ENCODE results near the gene GADD45A.

GADD45A gene

DNA sequence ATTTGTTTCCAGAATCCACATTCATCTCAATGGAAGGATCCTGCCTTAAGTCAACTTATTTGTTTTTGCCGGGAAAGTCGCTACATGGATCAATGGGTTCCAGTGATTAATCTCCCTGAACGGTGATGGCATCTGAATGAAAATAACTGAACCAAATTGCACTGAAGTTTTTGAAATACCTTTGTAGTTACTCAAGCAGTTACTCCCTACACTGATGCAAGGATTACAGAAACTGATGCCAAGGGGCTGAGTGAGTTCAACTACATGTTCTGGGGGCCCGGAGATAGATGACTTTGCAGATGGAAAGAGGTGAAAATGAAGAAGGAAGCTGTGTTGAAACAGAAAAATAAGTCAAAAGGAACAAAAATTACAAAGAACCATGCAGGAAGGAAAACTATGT is 2.6 kb downstream of the GADD45A start:
- DNase-seq (ENCODE audit: low read depth in 3 of 3, low spot score in 1 of 3): no peak

DNA sequence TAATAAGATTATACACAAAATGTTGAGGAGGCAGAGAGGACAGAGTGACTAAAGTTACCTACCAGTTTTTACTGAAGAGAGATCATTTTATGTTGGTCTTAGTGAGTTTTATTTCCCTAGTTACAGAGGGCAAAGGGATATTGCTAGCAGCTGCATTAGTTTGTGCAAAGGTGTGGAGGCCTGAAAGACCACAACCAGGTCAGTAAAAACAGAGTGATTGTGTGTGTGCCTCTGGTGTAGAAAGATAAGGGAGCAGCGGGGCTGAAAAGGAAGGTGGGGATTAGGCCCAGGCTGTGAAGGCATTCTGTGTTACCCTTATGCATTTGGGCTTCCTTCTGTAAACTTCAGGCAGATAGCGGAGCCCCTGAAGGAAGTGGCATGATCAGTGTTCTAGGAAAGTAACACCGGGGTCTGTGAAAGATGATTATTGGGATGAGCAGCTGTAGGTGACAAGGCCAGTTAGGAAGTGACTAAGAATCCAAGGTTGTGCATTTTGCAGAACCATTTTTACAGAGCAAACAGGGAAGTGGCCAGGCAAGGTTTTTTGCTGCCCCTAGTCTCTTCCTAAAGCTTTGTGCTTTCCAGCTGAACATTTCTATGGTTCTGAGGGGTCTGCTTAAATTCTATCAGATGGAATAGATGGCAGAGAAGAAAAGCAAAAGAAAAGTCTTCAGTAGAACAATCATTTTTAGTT is 3.7 kb downstream of the GADD45A start:
- DNase-seq (ENCODE audit: low read depth in 3 of 3, low spot score in 1 of 3): no peak

DNA sequence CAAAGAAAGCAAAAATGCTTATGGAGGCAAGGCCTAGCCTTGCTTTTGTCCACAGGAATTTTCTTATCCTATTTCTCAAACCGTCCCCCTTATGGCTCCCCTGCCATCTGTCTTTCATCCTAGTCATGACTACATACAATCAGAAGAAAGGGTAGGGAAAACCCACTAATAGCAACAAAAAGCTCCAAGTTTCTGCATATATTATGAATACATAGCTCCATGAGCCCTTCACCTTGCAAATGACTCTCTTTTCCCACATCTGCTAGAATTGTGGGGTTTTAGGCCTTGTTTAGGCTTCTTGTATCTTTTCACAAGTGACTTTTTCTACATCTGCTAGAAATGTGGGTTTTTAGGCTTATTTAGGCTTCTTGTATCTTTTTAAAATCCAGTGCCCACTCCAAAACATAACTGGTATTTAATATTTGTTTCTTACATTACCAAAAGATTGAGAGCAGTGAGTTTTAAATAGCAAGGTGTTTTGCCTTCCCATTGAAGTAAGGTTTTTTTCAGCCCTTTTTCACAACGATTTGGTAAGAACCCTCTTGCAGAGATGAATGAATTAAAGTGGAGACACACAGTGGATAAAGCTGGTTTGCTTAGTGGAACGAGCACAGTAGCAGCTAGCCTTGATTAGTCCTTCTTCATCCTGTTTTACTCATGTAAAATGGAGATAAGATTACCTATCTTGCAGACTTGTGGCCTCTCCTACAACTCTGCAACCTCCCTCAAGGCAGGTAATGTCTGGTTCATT is 4.4 kb downstream of the GADD45A start:
- no peak for DNase-seq (ENCODE audit: low read depth in 3 of 3, low spot score in 1 of 3)

DNA sequence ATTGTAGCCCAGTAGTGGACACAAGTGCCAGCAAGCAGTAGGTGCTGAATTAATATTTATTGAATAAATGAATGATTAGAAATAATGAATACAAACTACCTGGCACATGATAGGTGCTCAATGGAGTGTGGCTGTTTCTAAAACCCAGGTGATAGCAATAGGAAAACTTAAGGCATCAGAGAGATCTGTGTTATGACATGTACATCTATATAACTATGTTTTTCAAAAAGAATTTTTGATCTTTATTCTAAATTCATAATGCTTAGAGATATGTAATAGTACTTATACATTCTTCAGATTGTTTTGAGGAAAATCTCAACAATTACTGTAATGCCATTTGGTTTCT is 5.0 kb downstream of the GADD45A start:
- no peak for DNase-seq (ENCODE audit: low read depth in 3 of 3, low spot score in 1 of 3)

DNA sequence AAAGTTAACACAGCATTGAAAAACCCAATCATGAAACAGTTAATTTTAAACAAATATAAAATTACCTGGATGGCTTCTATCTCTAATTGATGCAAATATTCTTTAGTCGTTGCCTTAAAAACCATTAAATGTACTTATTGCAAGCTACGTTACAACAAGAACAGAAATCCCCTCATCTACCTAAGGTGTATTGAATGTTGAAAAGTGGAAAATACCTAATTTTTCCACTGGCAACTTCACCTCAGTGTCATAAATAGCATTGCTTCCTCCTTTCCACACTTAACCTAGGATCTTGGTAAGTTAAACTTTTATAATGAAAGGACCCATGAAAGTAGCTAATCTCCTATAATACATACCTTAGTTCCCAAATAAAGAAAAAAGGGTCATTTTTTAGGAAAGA is 5.4 kb downstream of the GADD45A start:
- no peak for DNase-seq (ENCODE audit: low read depth in 3 of 3, low spot score in 1 of 3)

DNA sequence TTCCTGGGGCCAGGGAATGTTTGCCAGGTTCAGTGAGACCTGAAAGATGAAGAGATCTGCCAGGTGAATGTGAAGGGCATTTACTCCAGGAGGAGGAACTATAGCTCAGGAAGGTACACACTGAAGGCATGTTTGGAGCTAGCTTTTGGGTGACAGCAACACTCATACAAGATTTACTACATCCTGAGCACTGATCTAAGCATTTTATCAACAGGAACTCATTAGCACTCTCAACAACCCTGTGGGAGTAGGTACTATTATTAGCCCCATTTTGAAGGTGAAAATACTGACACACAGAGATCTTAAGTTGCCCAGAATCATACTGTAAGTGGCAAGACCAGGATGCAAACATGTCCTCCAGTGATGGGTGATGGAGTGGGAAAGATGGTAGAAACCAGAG is 6.7 kb downstream of the GADD45A start:
- no peak for DNase-seq (ENCODE audit: low read depth in 3 of 3, low spot score in 1 of 3)

DNA sequence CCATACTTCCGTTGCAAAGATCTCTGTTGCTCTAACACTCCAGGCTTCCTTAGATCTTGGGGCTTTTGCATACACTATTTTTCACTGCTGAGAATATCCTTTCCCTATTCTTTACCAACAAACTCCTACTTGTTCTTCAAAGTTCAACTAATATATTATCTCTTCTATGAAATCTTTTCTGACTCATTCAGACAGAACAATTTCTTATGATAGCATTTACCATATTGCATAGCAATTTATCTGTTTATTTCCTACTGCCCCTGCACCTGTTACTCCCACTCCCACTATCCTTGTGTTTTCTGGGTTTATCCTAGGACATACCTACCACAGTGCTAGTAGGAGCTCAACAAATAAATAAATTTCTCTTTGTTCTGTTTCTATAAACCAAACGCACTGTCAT is 11.0 kb downstream of the GADD45A start:
- no peak for DNase-seq (ENCODE audit: low read depth in 3 of 3, low spot score in 1 of 3)

DNA sequence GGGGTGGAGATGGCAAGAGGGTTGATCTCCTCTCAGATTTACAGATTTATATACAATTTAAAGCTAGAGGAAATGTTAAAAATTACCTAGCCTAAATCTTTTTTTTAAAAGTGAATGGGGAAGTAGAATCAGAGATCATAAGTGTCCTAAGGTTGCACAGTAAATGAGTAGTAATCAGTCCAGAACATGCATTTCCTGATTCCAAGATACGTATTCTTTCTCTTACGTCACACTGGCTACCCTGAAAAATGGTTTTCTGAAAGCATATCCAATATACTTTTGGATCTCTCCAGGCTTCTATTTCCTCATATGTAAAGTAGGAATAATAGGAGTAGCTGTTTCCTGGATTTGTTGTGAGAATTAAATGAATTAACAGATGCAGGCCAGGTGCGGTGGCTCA is 11.7 kb downstream of the GADD45A start:
- no peak for DNase-seq (ENCODE audit: low read depth in 3 of 3, low spot score in 1 of 3)

DNA sequence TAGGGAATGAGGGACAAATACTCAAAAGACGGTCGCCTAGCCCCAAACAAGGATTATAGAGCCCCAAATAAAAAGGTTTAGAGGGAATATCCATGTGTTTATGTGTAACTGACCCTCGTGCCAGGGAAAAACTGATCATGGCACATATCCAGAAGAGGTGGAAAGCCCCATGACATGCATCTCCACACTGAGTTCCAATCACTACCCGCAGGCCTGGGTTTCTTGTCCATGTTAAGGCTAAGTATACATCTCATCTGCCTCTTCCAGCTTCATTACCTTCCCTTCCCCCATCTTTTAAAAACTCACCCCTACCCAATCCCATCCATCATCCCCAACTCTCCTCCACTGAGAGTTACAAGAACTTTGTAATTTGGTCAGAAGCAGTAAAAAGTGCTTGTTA is 15.2 kb downstream of the GADD45A start:
- no peak for DNase-seq (ENCODE audit: low read depth in 3 of 3, low spot score in 1 of 3)

DNA sequence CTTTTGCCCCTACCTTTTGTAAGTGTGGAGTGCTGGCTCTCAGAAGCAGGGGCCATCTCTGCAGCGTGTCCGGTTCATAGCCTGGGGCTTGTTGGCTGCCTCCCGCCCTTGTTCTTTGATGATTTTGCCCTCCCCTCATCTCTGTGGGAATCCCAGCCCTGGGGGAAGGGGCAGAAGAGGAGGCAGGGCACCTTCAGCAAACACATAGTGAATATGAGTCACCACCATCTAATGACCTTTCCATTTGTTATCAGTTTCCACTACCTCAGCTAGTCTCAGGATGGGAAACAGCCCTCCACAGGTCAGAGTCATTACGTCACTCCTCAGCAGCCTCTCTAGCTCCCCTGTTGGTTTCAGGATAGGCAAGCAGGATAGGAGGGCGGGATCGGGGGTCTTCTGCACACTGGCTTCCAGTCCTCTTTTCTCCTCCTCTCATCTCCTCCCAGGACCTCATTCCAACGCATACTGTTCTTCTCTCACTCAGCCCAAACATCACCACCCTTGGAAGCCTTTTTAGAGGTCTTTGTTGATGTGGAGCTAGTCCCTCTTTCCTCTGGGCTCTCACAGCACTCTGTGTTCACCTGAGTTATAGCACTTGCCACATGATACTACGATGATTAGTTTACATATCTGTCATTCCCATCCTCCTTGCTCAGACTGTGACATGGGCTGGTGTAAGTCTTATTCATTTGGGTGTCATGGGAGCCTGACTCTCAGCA is 15.8 kb downstream of the GADD45A start:
- DNase-seq (ENCODE audit: low read depth in 3 of 3, low spot score in 1 of 3): no peak

DNA sequence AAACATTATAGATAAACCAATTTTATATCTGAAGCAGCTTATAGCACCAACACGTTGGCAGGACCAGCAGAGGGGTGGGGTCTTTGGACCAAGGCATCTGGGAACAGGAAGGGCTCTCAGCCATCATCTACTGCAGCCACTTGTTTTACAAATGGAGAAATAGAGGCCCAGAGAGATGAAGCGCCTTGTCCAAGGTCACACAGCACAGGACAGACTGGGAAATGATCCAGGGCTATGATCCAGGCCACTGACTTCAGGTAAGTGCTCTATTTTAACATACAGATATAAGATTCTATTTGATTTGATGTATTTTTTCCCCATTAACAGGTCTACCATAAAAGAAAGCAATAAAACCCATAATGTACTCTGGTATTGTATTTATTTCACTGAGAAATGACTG is 16.9 kb downstream of the GADD45A start:
- no peak for DNase-seq (ENCODE audit: low read depth in 3 of 3, low spot score in 1 of 3)

DNA sequence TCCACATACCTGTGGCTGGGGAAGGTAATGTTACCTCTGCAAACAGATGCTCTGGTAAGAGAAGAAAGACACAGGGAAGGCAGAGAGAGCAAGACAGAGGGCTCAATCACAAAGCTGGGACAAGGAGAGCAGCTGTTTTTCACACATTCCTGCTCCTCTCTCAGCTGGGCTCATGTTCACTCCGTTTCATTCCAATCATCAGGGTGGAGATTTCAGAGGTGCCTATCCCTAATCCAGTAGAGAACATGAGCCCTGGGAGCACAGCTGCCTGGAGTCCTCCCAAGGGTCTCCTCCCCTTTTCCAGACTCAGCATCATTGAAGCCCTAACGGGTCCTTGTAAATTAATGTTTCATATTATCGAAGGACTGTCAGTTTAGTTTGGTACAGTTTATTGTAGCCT is 19.4 kb downstream of the GADD45A start:
- DNase-seq (ENCODE audit: low read depth in 3 of 3, low spot score in 1 of 3): no peak

DNA sequence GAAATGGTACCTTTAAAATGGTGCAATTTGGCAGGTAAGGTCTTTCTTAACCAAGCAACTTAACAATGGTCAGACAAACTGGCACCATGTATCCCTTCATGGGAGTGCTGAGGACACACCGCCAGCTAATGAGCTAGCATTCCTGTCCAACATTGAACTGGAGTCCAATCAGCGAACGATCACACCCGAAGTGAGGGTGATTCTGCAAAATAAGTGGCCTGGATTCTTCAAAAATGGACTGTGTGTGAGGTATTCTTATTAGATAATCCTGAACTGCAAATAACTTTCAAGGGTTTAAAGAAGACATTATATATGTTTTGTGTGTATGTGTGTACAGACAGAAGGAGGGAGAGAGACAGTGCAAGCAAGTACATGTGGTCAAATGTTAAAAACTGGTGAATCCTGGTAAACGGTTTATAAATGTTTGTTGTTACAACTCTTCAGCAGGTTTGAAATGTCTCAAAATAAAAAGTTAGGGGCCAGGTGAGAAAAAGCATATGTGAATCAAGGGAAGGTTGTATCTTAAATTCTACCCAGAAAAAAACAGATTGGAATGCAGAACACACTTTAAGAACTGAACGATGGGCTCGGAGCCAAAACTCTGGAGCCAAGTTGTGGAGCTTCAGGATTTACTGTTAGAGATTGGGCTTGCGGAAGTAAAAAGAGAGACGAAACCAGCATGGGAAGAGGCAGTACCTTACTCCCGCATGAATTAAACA is 20.9 kb downstream of the GADD45A start:
- no peak for DNase-seq (ENCODE audit: low read depth in 3 of 3, low spot score in 1 of 3)

DNA sequence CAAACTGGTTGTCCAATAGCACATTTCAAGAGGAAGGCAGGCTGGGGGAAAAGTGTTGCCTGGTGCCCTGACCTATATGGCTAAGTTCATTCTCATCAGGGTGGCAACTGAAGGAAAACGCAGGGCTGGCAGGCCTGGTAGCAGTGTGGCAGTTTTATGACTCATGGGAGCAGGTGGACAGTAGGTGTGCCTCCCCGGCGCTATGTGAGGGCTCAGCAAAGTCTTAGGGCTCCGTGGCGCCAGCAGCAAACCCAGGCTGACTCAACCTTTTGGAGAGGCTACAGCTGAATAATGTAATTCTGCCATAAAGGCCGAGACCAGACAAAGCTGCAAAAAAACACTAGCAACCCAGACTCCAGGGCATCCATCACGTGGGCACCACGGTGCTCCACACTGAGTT is 23.6 kb downstream of the GADD45A start:
- no peak for DNase-seq (ENCODE audit: low read depth in 3 of 3, low spot score in 1 of 3)

DNA sequence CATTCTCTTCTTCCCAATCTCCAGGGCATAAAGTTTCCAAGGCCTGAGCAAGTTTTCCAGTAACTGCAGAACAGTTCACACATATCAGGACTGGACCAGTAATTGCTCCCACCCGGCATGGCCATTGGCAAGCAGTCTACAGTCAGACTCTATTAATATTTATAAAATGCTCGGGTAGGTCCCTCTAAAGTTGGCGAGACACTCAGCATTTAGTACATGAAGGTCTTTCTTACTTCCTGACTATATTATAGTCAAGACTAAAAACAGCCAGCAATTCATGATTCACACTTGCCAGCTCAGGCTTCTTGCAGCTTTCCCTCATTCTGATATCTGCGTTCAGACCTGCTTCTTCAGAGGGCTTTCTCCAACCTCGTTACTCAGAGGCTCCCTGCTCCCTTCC is 25.4 kb downstream of the GADD45A start:
- DNase-seq (ENCODE audit: low read depth in 3 of 3, low spot score in 1 of 3): no peak

DNA sequence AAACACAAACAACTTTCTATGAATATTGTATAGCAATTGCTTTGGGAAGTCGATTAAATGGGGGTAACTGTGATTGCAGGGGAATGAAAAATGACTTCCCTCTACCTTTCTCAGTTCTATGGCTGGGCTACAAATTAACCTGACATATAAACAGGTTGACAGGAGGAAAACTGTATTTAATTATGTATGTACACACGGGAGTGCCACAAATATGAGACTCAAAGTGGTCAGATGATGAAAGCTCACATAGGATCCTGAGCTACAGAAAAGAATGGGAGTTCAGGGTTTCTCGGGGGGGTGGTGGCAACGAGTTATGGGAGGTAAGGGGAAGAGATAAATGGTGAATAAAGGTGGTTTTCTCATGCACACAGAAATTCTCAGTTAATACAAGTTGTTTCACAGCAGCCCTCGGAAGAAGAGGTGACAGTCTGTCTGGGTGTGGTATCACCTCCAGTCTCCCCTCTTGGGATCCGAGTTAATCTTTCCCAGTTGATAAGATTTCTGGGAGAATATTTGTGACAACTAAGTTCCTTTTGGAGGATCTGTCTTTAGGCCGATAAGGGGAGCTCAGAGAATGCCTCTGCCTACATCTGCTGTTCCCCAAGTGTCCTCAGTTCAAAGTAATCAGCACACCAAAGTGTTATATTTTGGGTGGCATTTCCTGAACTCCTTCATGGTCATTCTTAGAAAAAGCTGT is 26.3 kb downstream of the GADD45A start:
- DNase-seq (ENCODE audit: low read depth in 3 of 3, low spot score in 1 of 3): no peak

DNA sequence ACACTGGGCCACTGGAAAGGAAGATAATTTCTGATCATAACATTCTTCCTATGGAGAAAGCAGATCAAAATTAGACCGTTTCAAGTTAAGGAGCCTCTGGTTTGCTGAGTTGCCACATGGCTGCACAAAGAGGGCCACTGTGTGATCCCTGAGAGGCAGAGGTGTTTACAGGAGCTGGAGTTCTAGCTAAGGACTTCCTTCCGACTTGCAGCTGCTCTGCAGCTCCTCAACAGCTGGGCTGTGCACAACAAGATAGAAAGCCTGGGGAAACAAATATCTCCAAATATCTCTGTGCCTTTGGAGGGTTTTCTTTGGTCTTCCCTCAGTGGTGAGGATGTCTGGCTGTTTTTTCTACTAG is 26.8 kb downstream of the GADD45A start:
- no peak for DNase-seq (ENCODE audit: low read depth in 3 of 3, low spot score in 1 of 3)

DNA sequence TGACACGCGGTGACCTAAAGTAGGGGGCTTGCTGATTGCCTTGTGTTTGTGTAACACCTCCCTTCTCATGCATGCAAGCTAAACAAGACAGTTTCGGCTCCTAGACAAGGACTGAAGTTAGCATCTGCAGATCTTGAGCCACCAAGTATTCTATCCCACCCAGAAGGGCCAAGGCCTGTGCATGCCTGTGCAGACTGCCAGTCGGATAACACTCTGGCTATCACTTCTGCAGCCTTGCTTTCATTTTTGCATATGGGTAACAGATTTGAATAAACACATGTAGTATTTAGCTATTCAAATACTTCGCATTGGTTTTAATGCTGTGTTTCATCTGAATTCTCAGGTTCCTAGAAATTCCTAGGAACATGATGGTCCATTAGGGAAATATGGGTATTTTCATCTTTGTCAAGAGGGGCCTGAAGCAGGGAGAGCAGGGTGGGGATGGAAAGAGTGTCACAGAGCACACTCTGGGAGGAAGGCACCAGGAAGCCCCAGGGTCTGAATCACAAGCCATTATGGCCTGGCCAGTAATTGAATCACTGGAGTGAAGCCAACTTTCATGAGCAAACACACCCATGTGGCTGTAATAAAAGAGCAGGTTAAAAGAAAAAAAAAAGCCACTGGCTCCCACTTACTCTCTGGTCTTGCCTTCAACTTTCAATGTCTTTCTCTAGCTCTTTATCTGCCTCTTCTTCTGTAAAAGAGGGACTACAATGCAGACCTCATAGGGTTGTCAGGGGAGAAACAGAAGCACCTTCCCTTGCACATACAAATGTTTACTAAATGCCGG is 28.3 kb downstream of the GADD45A start:
- DNase-seq (ENCODE audit: low read depth in 3 of 3, low spot score in 1 of 3): no peak

DNA sequence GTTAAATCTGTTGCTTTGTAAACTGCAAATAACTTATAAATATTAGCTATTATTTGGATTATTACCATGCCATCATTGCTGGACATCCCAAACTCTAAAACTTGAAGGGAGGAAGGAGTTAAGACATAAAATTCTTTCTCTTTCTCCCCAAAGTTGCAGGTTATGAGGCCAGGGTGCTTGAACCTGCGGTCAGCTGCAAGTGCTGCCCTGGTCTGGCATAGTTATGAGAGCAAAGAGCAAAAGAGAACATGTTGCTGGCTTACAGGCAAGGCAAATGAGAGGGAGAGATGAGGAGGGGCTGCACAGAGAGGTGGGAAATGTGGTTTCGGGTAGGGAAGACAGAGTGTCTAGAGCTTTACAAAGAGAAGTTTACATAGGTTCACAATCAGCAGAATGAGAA is 30.8 kb downstream of the GADD45A start:
- no peak for DNase-seq (ENCODE audit: low read depth in 3 of 3, low spot score in 1 of 3)

DNA sequence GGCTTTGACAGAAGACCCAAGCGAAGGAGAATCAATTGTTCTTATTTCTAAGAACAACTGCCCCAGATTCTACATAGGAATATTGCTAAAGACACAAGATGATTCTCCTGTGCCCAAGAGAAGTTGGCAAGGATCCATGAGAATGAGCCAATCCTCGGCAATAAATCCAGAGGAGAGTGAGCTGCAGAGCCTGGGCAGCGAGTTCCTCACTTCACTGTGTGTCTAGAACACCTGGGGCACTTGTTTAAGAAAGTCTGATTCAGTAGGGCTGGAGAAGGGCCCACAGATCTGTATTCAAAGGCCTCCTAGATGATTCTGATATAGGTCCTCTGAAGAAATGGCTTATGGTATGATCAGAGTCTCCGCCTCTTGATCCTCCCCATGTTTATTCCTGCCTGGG is 31.8 kb downstream of the GADD45A start:
- no peak for DNase-seq (ENCODE audit: low read depth in 3 of 3, low spot score in 1 of 3)

DNA sequence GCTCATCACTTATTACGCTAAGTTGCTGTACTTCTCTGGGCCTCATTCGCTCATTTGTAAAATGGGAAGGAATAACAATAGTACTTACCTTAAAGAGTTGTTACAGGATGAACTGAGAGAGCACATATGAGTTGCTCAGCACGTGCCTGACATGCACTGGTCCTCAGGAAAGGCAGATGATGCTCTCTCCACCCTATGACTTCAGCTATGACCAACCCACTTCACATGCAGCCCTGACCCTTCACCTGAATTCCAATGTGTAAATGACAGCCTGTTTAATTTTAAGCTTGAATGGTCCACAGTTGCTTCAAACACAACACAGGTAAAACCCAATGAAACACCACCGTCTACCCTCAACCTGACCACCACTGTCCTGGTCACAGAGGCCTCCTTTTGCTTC is 32.9 kb downstream of the GADD45A start:
- no peak for DNase-seq (ENCODE audit: low read depth in 3 of 3, low spot score in 1 of 3)

All from stimulated activated CD4-positive, alpha-beta T cell treated with anti-CD3 and anti-CD28 coated beads, TNF-alpha, amount 100 ng/mL, for 1 hour (primary cell).